ENCODE data around the gene CTNNA1. TPM values are rescaled to one million over a fixed set of nuclear protein-coding genes. Genes with fewer than 3 reads are reported as not detected.

Gene CTNNA1
- total RNA-seq, 1 donor from 2014 or later: 359 TPM

GRCh38 chr5:138815529-138815928 lies 62.3 kb downstream of the CTNNA1 start:
- Mint-ChIP-seq H3K27me3 (ENCODE audit: low read depth, unreplicated experiment) (no peaks in the 10 kb centered on the region), H3K4me3 (ENCODE audit: unreplicated experiment) (peak overlapping the region; percentile 74), H3K36me3 (ENCODE audit: low read depth, unreplicated experiment) (peaks cover 21% of the 10 kb centered on the region), H3K9me3 (ENCODE audit: unreplicated experiment) (no peaks in the 10 kb centered on the region), H3K4me1 (ENCODE audit: low read depth, unreplicated experiment) (peaks cover 27% of the 10 kb centered on the region), H3K27ac (ENCODE audit: unreplicated experiment) (peak overlapping the region; percentile 84)
- Histone ChIP-seq H3K4me1 (ENCODE audit: insufficient read depth, low read length) (no peaks in the 10 kb centered on the region), H4K20me1 (ENCODE audit: insufficient read depth, low read length) (peaks cover 77% of the 10 kb centered on the region), H3K36me3 (ENCODE audit: insufficient read depth, low read length) (peaks cover 19% of the 10 kb centered on the region), H3K4me2 (ENCODE audit: low read length) (no peak overlapping the region), H3K27me3 (ENCODE audit: insufficient read depth, low read length) (no peaks in the 10 kb centered on the region), H3K4me3 (ENCODE audit: insufficient read depth, low read depth, low read length) (no peak overlapping the region), H3K9me3 (ENCODE audit: insufficient read depth, low read depth, low read length) (no peaks in the 10 kb centered on the region), H3K79me2 (ENCODE audit: insufficient read depth, low read length) (peaks cover 86% of the 10 kb centered on the region), H2AFZ (ENCODE audit: low read depth, low read length) (no peak overlapping the region), H3K9ac (ENCODE audit: low read length) (no peak overlapping the region), H3K27ac (ENCODE audit: low read depth, low read length) (peak overlapping the region; percentile 4)
- TF ChIP-seq EZH2 (IDR thresholded peaks at IDR 0.05; ENCODE audit: insufficient read depth, low read length) (no peak), CTCF (IDR thresholded peaks at IDR 0.05; ENCODE audit: insufficient read depth, low read depth, low read length) (no peak)
- DNase-seq (ENCODE audit: low read depth): no peak
- FAIRE-seq: no peak

- Mint-ChIP-seq H3K27ac (ENCODE audit: unreplicated experiment) (no peak overlapping the region), H3K4me1 (ENCODE audit: low read depth, unreplicated experiment) (peaks cover 27% of the 10 kb centered on the region), H3K27me3 (ENCODE audit: low read depth, unreplicated experiment) (no peaks in the 10 kb centered on the region), H3K36me3 (ENCODE audit: low read depth, unreplicated experiment) (peaks cover 15% of the 10 kb centered on the region), H3K4me3 (ENCODE audit: unreplicated experiment) (no peak overlapping the region), H3K9me3 (ENCODE audit: unreplicated experiment) (no peaks in the 10 kb centered on the region)
- Histone ChIP-seq H3K9ac (ENCODE audit: low read length) (no peak overlapping the region), H3K36me3 (ENCODE audit: insufficient read depth, low read length) (peaks cover 16% of the 10 kb centered on the region), H3K79me2 (ENCODE audit: insufficient read depth, low read length) (peaks cover 98% of the 10 kb centered on the region), H3K4me2 (ENCODE audit: low read length) (no peak overlapping the region), H3K27me3 (ENCODE audit: insufficient read depth, low read length) (no peaks in the 10 kb centered on the region), H3K4me3 (ENCODE audit: insufficient read depth, low read depth, low read length) (no peak overlapping the region), H2AFZ (ENCODE audit: low read depth, low read length) (no peak overlapping the region), H3K9me3 (ENCODE audit: insufficient read depth, low read depth, low read length) (no peaks in the 10 kb centered on the region), H4K20me1 (ENCODE audit: insufficient read depth, low read length) (peaks cover 89% of the 10 kb centered on the region), H3K27ac (ENCODE audit: low read depth, low read length) (no peak overlapping the region), H3K4me1 (ENCODE audit: insufficient read depth, low read length) (no peaks in the 10 kb centered on the region)
- FAIRE-seq (no peak), DNase-seq (ENCODE audit: low read depth) (no peak)
- TF ChIP-seq EZH2 (IDR thresholded peaks at IDR 0.05; ENCODE audit: insufficient read depth, low read length): no peak
- TF ChIP-seq CTCF (IDR thresholded peaks at IDR 0.05; ENCODE audit: insufficient read depth, low read depth, low read length): no peak
Observed at GRCh38 chr5:138817241-138817640, 64.0 kb downstream of the CTNNA1 start.

GRCh38 chr5:138819081-138819480 lies 65.9 kb downstream of the CTNNA1 start:
- no peaks in the 10 kb centered on the region for H3K9me3 ChIP-seq (ENCODE audit: insufficient read depth, low read depth, low read length)
- Mint-ChIP-seq H3K9me3 (ENCODE audit: unreplicated experiment) (no peaks in the 10 kb centered on the region), H3K4me1 (ENCODE audit: low read depth, unreplicated experiment) (peaks cover 32% of the 10 kb centered on the region), H3K4me3 (ENCODE audit: unreplicated experiment) (no peak overlapping the region), H3K27ac (ENCODE audit: unreplicated experiment) (no peak overlapping the region), H3K27me3 (ENCODE audit: low read depth, unreplicated experiment) (no peaks in the 10 kb centered on the region), H3K36me3 (ENCODE audit: low read depth, unreplicated experiment) (peaks cover 12% of the 10 kb centered on the region)
- H3K27me3 ChIP-seq (ENCODE audit: insufficient read depth, low read length): no peaks in the 10 kb centered on the region
- H3K4me2 ChIP-seq (ENCODE audit: low read length): no peak overlapping the region
- H3K9ac ChIP-seq (ENCODE audit: low read length): no peak overlapping the region
- peaks cover 2% of the 10 kb centered on the region for H3K36me3 ChIP-seq (ENCODE audit: insufficient read depth, low read length)
- no peak overlapping the region for H3K27ac ChIP-seq (ENCODE audit: low read depth, low read length)
- H3K4me1 ChIP-seq (ENCODE audit: insufficient read depth, low read length): no peaks in the 10 kb centered on the region
- DNase-seq (ENCODE audit: low read depth): no peak
- peaks cover 95% of the 10 kb centered on the region for H3K79me2 ChIP-seq (ENCODE audit: insufficient read depth, low read length)
- no peak overlapping the region for H3K4me3 ChIP-seq (ENCODE audit: insufficient read depth, low read depth, low read length)
- TF ChIP-seq EZH2 (IDR thresholded peaks at IDR 0.05; ENCODE audit: insufficient read depth, low read length): no peak
- TF ChIP-seq CTCF (IDR thresholded peaks at IDR 0.05; ENCODE audit: insufficient read depth, low read depth, low read length): no peak
- no peak for FAIRE-seq
- no peak overlapping the region for H2AFZ ChIP-seq (ENCODE audit: low read depth, low read length)
- peaks cover 92% of the 10 kb centered on the region for H4K20me1 ChIP-seq (ENCODE audit: insufficient read depth, low read length)

Measured in astrocyte (in vitro differentiated cells and primary cell).